ENCODE data around the gene SRGAP2C.
"Not testable (repeated sequence)": the region's sequence is repeated elsewhere in the genome, so short reads cannot be mapped to it uniquely, and the experiment has no call there.

The SRGAP2C gene

DNA sequence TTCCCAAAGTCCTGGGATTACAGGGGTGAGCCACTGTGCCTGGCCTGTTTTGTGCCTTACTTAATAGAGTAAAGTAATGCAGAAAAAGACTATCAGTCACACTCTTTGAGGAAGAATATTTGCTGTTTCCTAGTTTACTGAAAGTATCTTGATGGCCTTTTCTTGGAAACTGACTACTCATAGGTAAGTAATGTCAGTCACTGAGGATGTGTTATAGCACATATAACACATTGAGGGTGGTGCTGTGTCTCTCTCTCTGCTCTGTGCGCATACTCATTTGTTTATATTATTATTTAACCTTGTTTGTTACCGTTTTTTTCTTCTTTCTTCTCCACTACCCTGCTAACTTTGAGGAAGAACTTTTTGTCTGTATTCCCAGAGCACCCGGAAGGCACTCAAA, 93.4 kb downstream of the SRGAP2C start:
- in situ Hi-C loops (cut with MboI; ENCODE audit: low sequenced_read_pairs) = not testable (repeated sequence)

DNA sequence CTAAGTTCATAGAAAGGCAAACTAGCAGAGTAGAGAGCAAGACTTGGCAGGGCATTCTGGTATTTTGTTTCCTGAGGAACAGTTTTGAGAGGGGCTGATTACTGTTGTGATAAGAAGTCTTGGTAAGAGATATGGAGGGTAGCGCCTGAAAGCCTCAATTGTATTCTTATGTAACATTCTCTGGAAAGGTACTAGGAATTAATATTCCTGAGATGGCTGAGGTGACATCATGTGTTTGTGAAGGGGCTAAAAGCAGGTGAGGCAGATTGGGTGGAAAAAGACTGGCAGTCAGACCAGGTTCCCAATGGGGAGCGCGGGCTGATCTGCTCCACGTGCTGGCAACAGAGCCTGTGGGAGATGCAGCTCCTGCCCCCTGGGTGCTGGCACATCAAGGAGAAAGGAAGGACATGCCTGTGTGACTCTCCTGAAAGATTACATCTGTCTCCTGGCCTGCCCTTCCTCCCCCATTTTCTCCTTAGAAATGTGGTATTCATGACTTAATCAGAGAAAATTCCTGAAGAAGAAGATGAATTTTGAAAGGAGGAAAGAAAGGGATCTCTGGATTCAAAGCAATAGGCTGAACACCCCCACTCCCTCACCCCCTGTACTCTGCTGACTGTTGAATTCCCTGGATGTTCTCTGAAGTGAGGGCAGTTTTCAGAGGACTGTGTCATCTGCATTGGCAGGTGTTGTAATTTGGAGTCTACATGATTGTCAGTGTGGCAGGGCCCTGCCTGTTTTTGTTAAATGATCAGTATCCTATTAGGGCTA, 94.2 kb downstream of the SRGAP2C start:
- in situ Hi-C loops (cut with MboI; ENCODE audit: low sequenced_read_pairs) = not testable (repeated sequence)

DNA sequence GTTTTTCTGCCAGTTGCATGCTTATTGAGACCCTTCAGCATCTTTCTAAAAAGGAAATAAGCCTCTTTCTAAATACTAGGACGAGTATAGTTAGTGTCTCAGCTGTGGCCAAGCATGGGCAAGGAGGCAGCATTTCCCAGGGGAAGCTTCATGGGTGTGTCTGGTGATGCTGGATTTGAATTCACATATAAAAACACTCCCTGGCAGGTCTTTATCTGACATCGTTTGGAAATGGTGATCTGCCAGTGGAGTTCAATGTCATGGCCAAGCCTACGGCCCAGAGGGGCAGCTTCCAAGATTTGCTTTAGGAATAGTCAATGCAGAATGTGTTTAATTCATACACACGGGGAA, 94.7 kb downstream of the SRGAP2C start:
- in situ Hi-C loops (cut with MboI; ENCODE audit: low sequenced_read_pairs) = not testable (repeated sequence)

- in situ Hi-C loops (cut with MboI; ENCODE audit: low sequenced_read_pairs) = not testable (repeated sequence)
Observed at GRCh38 chr1:121280699-121281317, 96.0 kb downstream of the SRGAP2C start.

DNA sequence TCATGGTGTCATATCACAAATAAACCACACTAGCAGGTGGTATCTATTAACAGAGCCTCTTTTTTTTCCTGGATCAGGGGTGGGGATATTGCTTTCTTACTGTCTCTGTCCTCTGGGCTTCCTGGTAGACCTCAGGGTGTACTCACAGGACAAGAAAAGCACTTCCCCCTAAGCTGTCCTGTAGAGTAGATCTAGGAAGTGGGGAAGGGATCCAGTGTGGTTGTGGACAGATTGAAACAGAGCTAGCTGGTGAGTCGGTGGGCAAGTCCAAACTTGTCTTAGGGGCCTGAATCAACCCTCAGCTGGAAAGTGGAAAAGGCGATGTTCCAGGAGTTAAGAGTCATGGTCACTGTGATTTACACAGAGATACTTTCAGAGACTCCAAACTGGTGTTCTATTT, 96.7 kb downstream of the SRGAP2C start:
- in situ Hi-C loops (cut with MboI; ENCODE audit: low sequenced_read_pairs) = not testable (repeated sequence)

DNA sequence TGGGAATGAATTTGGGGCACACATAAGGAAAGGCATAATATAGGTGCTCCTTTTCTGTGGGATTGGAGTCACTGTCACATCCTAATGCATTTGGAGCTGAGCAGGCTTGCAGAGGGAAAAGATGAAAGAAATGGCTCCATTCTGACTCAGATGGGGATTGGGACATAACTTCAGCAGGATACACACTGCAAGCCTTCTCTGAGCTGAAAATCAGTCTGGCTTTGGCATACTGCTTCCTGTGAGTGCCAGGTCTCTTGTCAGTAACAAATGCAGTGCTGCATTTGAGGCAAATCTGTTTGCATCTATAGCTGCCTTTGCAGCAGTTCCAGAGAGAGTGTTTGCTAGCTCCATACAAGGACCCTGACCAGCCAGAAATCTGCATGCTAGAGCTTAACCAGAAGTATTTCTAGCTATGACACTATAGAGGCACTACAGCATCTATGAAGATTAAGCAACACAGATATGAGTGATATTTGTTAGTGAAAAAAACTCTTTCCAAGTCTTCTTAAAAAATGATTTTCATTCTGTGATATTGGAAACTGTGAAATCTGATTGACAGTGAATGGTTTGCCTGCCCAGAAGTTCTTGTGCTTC, 98.9 kb downstream of the SRGAP2C start:
- in situ Hi-C loops (cut with MboI; ENCODE audit: low sequenced_read_pairs) = not testable (repeated sequence)

DNA sequence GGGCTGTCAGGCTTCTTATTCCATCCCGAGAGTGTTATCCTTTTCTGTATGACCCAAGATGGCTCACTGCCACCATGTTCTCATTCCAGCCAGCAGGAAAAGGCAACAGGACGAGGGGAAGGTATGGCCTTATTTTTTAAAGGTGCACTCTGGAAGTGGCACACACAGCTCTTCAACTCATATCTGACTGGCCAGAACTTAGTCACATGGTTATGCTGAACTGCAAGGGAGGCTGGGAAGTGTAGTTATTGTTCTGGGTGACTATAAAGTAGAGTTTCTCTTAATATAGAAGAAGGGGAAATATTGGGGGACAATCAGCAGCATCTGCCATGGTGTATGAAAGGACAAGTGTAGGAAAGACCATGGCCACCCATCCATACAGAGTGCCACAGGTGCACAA, 107.8 kb downstream of the SRGAP2C start:
- in situ Hi-C loops (cut with MboI; ENCODE audit: low sequenced_read_pairs) = not testable (repeated sequence)

DNA sequence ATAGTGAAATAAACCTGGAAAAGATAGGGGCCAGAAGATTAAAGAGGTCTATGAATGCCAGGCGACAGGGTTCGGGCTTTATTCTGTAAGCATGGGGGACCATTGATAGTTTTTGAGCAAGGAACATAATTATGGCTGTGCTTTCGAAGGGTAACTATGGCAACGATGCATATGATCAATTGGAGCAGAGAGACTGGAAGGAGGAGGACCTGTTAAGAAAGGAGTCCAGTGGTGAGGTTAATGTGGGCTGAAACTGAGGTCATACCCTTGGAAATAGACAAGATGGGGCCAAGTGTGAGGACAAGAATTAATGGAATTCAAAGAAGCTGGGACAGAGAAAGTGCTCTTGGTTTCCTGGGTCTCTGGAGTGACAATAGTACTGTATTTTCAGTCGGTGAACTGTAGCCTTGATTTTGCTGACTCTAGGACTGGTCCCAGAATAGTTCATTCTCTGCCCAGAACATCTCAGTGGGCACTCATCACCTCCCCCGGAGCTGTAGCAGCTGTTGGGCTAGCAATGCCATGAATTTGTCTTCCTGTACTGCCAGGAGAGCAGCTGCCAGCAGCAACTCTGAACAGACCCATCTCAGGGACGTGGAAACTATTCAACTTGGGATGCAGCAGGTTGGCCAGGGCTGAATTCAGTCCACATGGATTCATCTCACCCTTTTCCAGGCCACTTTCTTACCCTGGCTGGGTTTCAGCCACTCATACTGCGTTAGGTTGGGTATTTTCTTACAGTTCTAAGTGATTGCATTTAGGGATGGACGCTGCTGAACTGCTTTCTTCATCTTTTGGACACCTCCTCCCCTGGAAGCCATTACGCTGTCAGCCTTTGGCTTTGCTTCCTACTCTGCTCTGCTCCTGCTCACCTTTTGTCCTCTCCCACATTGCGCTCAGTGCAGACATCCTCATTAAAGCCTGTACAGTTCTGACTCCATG, 108.8 kb downstream of the SRGAP2C start:
- in situ Hi-C loops (cut with MboI; ENCODE audit: low sequenced_read_pairs) = not testable (repeated sequence)

DNA sequence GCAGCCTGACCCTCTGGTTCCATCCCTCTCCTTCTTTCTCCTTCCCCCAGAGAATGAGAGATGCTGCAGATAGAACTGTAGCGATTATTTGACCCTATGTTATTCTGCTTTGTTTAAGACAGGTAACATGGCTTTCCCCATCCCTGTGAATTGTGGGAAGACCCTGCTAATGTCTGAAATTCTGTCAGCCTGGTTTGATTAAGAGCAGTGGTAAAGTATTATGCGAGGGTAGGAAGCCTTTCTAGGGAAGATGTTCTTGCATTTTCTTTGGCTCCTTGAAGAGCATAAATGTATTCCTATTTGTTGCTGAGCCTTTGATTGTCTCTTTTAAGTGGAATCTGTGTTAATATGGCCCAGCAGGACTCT, 109.4 kb downstream of the SRGAP2C start:
- in situ Hi-C loops (cut with MboI; ENCODE audit: low sequenced_read_pairs) = not testable (repeated sequence)

DNA sequence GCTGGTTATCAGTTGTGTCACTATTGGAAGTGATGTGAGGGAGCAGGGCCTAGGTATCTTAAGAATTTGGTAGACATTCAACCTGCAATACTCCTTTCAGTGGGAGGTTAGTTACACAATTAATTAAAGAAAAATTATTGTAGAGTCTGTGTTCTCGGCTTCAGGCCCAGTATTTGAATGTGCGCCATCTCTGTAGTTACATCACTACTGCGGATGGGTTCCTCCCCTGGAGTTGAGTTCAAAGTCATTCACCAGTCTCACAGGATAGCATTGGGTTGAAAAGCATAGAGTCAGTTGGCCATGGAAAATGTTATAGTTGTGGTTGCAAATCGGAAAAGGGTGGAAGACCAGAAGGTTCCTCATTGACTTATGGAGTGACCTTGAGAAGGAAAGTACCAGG, 111.8 kb downstream of the SRGAP2C start:
- in situ Hi-C loops (cut with MboI; ENCODE audit: low sequenced_read_pairs) = not testable (repeated sequence)

GRCh38 chr1:121298529-121298928, 113.8 kb downstream of the SRGAP2C start:
- in situ Hi-C loops (cut with MboI; ENCODE audit: low sequenced_read_pairs) = not testable (repeated sequence)

DNA sequence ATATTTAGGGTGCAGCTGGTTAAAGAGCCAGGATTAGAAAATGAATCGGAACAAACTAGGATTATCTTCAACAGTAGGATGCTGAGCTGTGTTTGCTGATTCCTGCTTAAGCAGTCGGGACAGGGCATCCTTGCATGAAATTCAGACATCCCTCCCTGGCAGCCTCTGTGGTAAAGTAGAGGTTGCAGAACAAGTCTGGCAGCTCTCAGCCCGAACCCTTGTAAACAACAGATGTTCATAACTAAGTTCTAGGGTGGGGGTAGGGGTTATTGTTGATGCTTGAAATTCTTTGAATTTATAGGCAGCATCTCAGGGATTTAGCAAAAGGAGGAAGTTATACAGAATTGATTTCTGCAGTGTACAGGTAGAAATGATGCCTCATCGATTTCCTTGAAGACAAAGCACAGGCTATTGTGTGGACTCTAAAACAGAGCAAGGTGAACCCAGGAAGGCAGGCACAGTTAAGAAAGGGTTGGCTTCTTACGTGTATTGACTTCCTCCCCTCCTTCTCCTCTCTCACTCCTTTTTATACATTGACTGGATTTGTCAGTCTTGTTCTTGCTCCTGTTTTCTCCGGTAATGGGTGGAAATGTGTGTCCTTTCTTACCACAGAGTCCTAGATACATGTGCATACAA, 114.9 kb downstream of the SRGAP2C start:
- in situ Hi-C loops (cut with MboI; ENCODE audit: low sequenced_read_pairs) = not testable (repeated sequence)

GRCh38 chr1:121301876-121302275, 117.1 kb downstream of the SRGAP2C start:
- in situ Hi-C loops (cut with MboI; ENCODE audit: low sequenced_read_pairs) = not testable (repeated sequence)

GRCh38 chr1:121307759-121308158, 123.0 kb downstream of the SRGAP2C start:
- in situ Hi-C loops (cut with MboI; ENCODE audit: low sequenced_read_pairs) = not testable (repeated sequence)

DNA sequence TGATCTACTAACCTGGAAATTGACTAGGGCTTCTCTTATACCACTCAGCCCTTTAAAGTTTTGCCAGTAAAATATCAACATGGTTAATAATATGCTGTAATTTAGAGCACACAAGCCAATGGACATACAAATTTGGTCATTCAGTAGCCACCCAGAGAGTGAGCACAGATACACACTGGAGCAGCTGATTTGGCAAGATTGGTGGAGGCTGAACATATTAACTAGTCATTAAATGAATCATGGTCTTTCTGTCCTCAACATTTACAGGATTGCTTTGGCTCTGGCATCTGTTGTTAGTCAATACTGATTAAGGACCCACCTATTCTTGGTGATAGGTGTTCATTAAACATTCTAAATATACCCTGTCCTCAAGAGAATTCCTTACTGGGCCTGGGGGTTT, 130.7 kb downstream of the SRGAP2C start:
- in situ Hi-C loops (cut with MboI; ENCODE audit: low sequenced_read_pairs) = not testable (repeated sequence)

DNA sequence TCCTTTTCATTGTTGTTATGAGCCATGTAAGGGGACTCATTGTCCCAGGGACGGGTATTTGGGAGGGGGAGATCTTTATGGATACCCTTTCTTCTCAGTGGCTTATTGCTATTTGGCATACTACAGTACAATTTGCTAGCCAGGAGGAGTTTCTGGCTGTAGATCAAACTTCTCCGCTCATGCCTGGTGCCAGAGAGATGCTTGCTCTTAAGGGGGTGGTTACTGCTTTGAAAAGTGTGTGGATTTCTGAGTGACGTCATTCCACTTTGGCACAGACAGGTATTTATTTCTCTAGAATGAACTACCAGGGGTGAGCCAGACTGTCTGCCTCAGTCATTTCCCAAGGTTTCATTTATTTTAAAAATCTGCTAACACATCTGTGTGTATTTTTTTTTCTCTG, 131.3 kb downstream of the SRGAP2C start:
- in situ Hi-C loops (cut with MboI; ENCODE audit: low sequenced_read_pairs) = not testable (repeated sequence)

DNA sequence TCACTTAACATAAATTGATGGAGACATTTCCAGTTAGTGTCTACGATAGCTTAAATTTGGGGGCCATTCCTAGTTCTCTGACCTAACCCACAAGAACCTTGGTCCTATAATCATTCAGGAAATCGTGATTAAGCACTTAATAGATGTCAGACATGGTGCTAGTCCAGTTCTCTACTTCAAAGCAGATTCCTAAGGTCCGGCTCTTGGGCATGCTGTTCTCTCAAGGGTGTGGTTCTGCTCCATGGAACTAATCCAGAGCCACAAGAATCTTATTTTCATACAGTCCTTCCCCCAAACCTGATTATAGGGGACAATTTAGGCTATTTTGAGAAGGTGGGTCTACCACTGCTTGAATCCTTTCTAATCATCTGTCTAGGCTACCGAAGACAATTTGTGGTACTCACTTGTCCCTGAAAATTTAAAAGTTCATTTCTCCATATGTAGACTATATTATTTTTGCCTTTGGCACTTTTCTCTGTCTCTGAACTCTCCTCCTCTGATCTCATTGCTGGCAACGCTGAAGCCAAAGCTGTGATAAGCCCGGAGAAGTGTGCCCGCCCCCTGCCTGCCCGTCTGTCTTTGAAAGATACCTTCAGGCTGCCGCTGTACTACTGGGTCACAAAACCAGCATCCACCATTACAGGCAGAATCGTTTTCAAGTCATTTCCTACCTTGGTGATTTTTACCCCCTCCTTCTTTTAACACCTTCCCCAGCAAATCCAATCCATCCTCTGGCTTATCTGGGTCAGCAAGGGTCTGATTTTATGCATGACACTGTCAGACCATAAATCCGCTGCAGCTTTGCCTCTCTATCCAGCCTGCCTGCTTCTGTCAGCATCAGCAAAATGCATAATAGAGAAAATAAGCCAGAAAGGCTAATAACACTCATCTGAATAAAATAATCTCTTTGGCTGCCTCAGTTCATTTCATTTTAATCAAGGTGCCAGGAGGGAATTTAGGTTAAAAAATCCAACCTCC, 133.0 kb downstream of the SRGAP2C start:
- in situ Hi-C loops (cut with MboI; ENCODE audit: low sequenced_read_pairs) = not testable (repeated sequence)

DNA sequence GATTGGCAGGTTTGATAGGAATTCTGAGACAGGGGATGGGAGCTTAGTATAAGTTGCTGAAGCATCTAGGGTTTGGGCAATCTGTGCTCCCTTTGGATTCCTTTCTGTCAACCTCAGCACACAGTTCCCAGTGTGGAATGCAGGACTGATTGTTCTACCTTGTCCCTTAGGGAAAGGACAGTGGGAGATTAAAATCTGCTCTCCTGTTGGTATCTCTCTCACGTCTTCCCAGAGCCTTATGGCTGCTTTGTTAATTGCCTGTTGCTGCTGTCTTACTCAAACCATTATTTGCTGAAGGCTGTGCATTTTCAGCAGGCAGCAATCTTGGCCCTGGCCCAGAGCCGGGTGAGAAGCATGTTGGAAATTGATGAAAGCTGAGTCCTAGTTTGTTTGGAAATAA, 133.9 kb downstream of the SRGAP2C start:
- in situ Hi-C loops (cut with MboI; ENCODE audit: low sequenced_read_pairs) = not testable (repeated sequence)

DNA sequence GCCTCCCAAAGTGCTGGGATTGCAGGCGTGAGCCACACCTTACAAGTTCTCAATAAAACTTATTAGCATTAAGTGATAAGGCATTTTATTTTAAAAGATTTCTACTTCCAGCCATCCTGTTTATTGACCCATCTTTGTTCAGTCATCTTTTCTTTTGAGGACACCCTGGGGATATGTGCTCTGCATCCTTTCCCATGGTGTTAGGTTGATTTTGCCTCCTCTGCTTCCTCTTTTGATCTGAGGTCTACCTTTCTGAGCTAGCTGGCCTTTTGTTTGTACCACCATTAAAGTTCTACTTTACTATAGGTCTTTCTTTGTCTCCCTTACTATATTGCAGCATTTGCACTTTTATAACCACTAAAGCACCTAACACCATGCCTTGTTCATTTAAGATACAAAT, 136.9 kb downstream of the SRGAP2C start:
- in situ Hi-C loops (cut with MboI; ENCODE audit: low sequenced_read_pairs) = not testable (repeated sequence)

DNA sequence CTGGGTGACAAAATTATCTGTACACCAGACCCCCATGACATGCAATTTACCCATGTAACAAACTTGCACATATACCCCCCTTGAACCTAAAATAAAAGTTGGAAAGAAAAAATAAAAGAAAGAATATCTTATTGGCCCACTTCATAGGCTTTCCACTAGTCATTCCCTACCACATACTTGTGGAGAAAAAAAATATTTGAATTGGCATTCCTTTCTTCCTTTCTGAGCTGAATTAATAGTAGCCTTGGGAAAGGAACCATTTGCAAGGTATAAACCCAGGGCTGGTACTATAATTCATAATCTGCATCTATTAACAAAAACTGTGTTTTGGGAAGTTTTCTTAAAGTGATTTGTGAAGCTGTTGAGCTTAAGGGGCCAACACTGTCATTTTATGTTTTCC, 140.0 kb downstream of the SRGAP2C start:
- in situ Hi-C loops (cut with MboI; ENCODE audit: low sequenced_read_pairs) = not testable (repeated sequence)
